Osteoblast (primary cell): ENCODE data around the gene EIPR1. TPM values are rescaled to one million over a fixed set of nuclear protein-coding genes. Genes with fewer than 3 reads are reported as not detected.

ENCODE experiments used
- DNase-seq: peaks from one replicate; pipeline ENCODE4 v3.0.0; 2011; ENCODE audit warnings: low spot score, mixed read lengths; ENCODE audit not compliant: insufficient read length; ENCODE audit errors: missing footprints
- H2AFZ ChIP-seq: 2 replicates; pipeline ENCODE4 v1.6.0; 2011; ENCODE audit warnings: mild to moderate bottlenecking, low read length
- H3K27ac ChIP-seq: 2 replicates; pipeline ENCODE4 v1.5.1; 2011; ENCODE audit warnings: mild to moderate bottlenecking, low read depth, low read length, moderate library complexity
- H3K27me3 ChIP-seq: 2 replicates; pipeline ENCODE4 v1.6.0; 2012; ENCODE audit warnings: mild to moderate bottlenecking, control low read depth, inconsistent platforms, low read length, moderate library complexity; ENCODE audit not compliant: insufficient read depth
- H3K36me3 ChIP-seq: 2 replicates; pipeline ENCODE4 v1.5.1; 2011; ENCODE audit warnings: mild to moderate bottlenecking, low read length, control low read depth, moderate library complexity; ENCODE audit not compliant: insufficient read depth
- H3K4me1 ChIP-seq: 2 replicates; pipeline ENCODE4 v1.5.1; 2011; ENCODE audit warnings: mild to moderate bottlenecking, low read length, control low read depth, moderate library complexity; ENCODE audit not compliant: insufficient read depth
- H3K4me2 ChIP-seq: 2 replicates; pipeline ENCODE4 v1.6.0; 2011; ENCODE audit warnings: mild to moderate bottlenecking, low read length; ENCODE audit not compliant: insufficient read depth
- H3K4me3 ChIP-seq: fragments of 200-600 bp; sonication (generic); 3 replicates; pipeline ENCODE4 v1.5.1; 2012; ENCODE audit warnings: mild to moderate bottlenecking, low read length, inconsistent platforms; ENCODE audit not compliant: insufficient read depth
- H3K79me2 ChIP-seq: 2 replicates; pipeline ENCODE4 v1.6.0; 2012; ENCODE audit warnings: mild to moderate bottlenecking, low read length, control low read depth, inconsistent platforms; ENCODE audit not compliant: insufficient read depth
- H3K9me3 ChIP-seq: 2 replicates; pipeline ENCODE4 v1.5.1; 2011; ENCODE audit warnings: low read depth, low read length, control low read depth
- H4K20me1 ChIP-seq: 2 replicates; pipeline ENCODE4 v1.6.0; 2012; ENCODE audit warnings: mild to moderate bottlenecking, low read length, control low read depth; ENCODE audit not compliant: insufficient read depth
- total RNA-seq: library from RNA; depleted of rRNA; stranded (reverse); fragments of >200 nt; gene quantifications from 2 replicates; pipeline ENCODE4 v1.2.3, GENCODE V29; 2012
- TF ChIP-seq, protein P1 (sequence below): IDR thresholded peaks from 2 replicates; pipeline ENCODE4 v1.5.1; 2011; ENCODE audit warnings: mild to moderate bottlenecking, low read depth, low read length, moderate library complexity; ENCODE audit errors: extremely low read depth

EIPR1 gene
- total RNA-seq, 1 donor, result 17.7 TPM

DNA sequence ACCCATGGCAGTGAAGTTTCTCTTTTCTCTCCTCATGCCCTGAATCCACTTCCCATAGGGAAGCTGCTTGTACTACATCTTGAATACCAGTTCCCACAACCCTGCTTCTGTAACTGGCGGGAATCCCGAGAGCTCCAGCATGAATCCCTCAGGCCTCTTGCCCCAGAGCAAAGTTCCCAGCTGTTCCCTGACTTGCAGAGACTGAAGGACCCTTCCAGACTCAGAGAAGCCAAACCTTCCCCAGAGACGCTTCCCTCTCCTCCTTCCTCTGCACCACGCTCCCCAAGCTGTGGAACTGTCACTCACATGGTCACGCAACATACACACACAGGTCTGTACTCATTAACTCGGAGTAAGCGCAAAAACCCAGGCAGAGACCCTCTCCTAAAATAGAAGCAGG, 28.3 kb upstream of the EIPR1 start:
- no peaks in the 10 kb centered on the region for H3K27me3 ChIP-seq

DNA sequence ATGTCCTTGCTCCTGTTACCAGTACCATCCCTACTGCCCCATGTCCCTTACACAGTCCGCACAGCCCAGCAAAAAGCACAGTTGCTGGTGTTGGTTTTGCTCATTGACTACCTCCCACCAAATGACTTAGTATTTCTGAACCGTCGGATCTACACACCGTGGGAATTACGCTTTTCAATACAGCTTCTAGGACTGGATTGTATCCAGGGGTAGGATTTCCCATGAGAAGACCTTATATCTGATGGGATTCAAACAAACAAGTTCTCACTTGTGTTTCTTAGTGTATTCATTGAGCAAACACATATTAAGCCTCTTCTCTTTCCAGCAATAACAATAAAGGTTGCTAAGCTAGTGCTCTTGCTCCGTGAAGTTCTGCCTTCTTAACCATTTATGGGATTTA, 27.7 kb upstream of the EIPR1 start:
- no peak for DNase-seq
- H2AFZ ChIP-seq, result no peak overlapping the region
- no peaks in the 10 kb centered on the region for H3K27me3 ChIP-seq
- H3K9me3 ChIP-seq, result no peaks in the 10 kb centered on the region
- H3K4me2 ChIP-seq, result no peak overlapping the region
- H3K4me1 ChIP-seq, result no peaks in the 10 kb centered on the region
- H3K27ac ChIP-seq, result no peak overlapping the region
- no peaks in the 10 kb centered on the region for H4K20me1 ChIP-seq
- H3K36me3 ChIP-seq, result peaks cover 24% of the 10 kb centered on the region
- peaks cover 36% of the 10 kb centered on the region for H3K79me2 ChIP-seq
- H3K4me3 ChIP-seq, result no peak overlapping the region
- TF ChIP-seq, protein P1, sequence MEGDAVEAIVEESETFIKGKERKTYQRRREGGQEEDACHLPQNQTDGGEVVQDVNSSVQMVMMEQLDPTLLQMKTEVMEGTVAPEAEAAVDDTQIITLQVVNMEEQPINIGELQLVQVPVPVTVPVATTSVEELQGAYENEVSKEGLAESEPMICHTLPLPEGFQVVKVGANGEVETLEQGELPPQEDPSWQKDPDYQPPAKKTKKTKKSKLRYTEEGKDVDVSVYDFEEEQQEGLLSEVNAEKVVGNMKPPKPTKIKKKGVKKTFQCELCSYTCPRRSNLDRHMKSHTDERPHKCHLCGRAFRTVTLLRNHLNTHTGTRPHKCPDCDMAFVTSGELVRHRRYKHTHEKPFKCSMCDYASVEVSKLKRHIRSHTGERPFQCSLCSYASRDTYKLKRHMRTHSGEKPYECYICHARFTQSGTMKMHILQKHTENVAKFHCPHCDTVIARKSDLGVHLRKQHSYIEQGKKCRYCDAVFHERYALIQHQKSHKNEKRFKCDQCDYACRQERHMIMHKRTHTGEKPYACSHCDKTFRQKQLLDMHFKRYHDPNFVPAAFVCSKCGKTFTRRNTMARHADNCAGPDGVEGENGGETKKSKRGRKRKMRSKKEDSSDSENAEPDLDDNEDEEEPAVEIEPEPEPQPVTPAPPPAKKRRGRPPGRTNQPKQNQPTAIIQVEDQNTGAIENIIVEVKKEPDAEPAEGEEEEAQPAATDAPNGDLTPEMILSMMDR, result no peak

More for the DNA sequence above, 28.3 kb upstream of the EIPR1 start:
- TF ChIP-seq, protein P1, result no peak
- Histone ChIP-seq H4K20me1 (no peaks in the 10 kb centered on the region), H3K27ac (no peak overlapping the region), H3K9me3 (no peaks in the 10 kb centered on the region), H3K4me3 (no peak overlapping the region), H3K4me1 (no peaks in the 10 kb centered on the region), H2AFZ (no peak overlapping the region), H3K79me2 (peaks cover 35% of the 10 kb centered on the region), H3K4me2 (no peak overlapping the region), H3K36me3 (peaks cover 24% of the 10 kb centered on the region)
- no peak for DNase-seq

DNA sequence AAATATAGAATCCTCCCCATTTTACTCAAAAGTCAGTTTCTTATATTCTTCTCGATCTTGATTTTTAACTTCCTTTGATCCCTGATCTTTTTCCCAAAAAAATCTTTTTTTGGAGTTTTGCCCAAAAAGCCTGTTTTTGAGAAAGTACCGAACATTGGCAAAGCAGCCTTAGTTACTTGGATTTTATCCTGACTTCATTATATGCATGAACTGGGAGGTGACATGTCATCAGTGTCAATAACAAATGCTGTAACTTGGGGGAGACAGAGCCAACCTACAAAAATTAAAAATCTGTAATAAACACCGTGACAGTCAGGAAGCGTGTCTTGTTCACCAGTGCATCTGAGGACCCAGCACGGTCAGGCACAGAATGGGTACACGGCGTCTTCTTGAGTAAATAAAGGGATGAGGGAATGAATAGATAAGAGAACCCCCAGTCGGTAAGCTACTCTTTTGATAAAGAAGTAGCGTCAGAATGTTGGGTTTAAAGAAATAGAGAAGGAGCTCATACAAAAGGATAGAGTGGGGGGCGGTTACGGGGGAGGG, 26.8 kb upstream of the EIPR1 start:
- H4K20me1 ChIP-seq, result no peaks in the 10 kb centered on the region
- H3K4me3 ChIP-seq, result no peak overlapping the region
- H3K4me2 ChIP-seq, result no peak overlapping the region
- H3K27ac ChIP-seq, result no peak overlapping the region
- peaks cover 24% of the 10 kb centered on the region for H3K36me3 ChIP-seq
- TF ChIP-seq, protein P1, result no peak
- H3K4me1 ChIP-seq, result no peaks in the 10 kb centered on the region
- H3K27me3 ChIP-seq, result no peaks in the 10 kb centered on the region
- no peaks in the 10 kb centered on the region for H3K9me3 ChIP-seq
- no peak for DNase-seq
- peaks cover 31% of the 10 kb centered on the region for H3K79me2 ChIP-seq
- H2AFZ ChIP-seq, result no peak overlapping the region

DNA sequence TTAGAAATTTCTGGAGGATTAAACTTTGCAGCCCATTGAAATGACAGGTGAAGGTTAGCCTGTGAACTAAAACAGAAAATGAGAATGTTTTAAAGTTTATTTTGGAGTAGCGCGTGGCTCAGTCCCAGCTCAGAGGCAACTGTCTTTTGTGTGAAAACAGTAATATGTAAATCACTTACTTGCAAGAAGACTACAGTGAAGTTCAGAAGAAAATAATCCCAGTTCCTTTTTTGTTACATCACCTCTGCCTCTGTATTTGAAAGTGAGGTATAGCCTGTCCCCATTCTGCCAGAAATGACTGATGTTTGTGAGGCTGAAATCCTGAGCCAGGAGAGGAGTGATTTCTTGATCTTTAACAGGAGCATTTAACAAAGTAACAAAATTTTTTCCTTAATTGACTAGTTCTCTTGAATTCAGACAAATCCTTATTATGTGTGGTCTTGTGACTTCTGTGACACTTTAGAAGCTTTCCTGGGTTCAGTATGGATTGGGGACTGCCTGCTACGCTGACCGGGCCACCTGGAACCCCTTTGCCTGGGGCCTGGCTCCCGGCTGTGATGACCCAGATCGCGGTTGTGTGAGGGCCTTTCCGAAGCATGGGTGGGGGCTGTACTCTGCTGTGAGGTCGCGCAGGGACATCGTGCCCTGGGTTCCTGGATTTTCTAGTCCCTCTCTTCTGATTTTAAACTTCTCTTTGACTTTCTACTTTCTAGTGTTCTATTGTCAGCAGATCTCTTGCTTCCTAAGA, 26.1 kb upstream of the EIPR1 start:
- no peak for DNase-seq
- H3K27me3 ChIP-seq, result no peaks in the 10 kb centered on the region
- H3K79me2 ChIP-seq, result peaks cover 32% of the 10 kb centered on the region
- TF ChIP-seq, protein P1, result no peak
- H3K4me2 ChIP-seq, result no peak overlapping the region
- no peak overlapping the region for H3K4me3 ChIP-seq
- H3K27ac ChIP-seq, result no peak overlapping the region
- H2AFZ ChIP-seq, result no peak overlapping the region
- peaks cover 24% of the 10 kb centered on the region for H3K36me3 ChIP-seq
- H3K9me3 ChIP-seq, result no peaks in the 10 kb centered on the region
- no peaks in the 10 kb centered on the region for H3K4me1 ChIP-seq
- H4K20me1 ChIP-seq, result no peaks in the 10 kb centered on the region
